Upper lobe of left lung (tissue), 4 donors: Measurements from ENCODE around the gene GTPBP4.
A peak's percentile ranks its signal among the peaks of the same experiment; 100 is the strongest.

Experiments
- CTCF ChIP-seq, 6 experiments: fragments of 450-650 bp in 4 of 6; fragments of 200-600 bp in 2 of 6; sonication (generic) in 2 of 6; IDR thresholded peaks; one replicate each; pipeline ENCODE4 v1.5.1; 2016 to 2019; ENCODE audit warnings: antibody characterized with exemption in 6 of 6
- EP300 ChIP-seq, 4 donors: sonication (generic); formaldehyde crosslinking; IDR thresholded peaks; one replicate each; pipeline ENCODE4 v1.5.1; 2017; ENCODE audit warnings: antibody characterized with exemption in 4 of 4, control low read depth in 2 of 4
- POLR2A ChIP-seq, 4 donors: fragments of 450-650 bp; IDR thresholded peaks; one replicate each; pipeline ENCODE4 v1.5.1; 2016 to 2017; ENCODE audit warnings: antibody characterized with exemption in 4 of 4, mild to moderate bottlenecking in 2 of 4
- POLR2AphosphoS5 ChIP-seq, 2 donors: sonication (generic); formaldehyde crosslinking; IDR thresholded peaks; one replicate each; pipeline ENCODE4 v1.5.1; 2017; ENCODE audit warnings: antibody characterized with exemption in 2 of 2

DNA sequence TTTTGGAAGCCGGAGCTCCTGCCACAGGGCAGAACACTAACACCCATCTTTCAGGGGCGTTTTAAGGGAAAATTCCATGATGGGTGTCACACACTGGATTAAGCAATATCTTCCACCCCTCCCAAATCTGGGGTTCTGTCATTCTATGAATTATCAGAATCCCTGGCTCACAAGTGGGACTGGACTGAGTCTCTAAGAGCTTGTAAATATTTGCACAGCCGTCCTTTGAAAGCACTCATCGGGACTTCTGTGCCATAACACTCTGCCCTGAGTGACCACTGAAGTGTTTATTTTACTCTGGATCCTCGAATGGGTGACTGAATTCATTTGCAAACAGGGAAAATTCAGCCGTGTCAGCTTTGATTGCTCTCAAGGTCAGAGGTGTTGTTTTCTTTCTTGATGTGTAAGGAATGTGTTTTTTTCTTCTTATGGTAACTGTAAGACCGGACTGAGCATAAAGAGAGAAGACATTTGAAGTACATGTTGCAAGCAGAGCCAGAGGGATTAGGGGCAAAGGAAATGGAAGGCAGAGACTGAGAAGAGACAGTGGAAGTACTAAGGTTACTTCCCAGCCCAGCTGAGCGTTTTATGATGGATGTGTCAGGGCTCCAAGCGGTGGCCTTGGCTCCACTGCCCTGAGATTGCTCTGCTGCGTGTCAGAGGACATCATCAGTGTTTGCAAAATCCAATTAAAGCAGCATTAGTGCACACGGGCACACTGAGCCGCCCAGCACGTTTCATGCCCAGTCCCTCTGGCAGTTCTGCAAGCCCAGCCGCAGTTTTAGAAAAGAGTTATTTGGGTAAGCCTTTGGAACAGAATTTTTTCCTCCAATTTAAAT lies 17.7 kb upstream of the GTPBP4 start:
- TF ChIP-seq CTCF (IDR thresholded peaks at IDR 0.05): no peak
- no peak for TF ChIP-seq POLR2A (IDR thresholded peaks at IDR 0.05)
- TF ChIP-seq POLR2AphosphoS5 (IDR thresholded peaks at IDR 0.05): peak; percentile 67 to 68
- peak; percentile 11 to 95 (median 80) for TF ChIP-seq EP300 (IDR thresholded peaks at IDR 0.05)
